Measurements from ENCODE around the gene PAK1. TPM values are rescaled to one million over a fixed set of nuclear protein-coding genes. Genes with fewer than 3 reads are reported as not detected.

Gene PAK1
- total RNA-seq, 1 experiment from 2014 or later: 80.0 TPM

DNA sequence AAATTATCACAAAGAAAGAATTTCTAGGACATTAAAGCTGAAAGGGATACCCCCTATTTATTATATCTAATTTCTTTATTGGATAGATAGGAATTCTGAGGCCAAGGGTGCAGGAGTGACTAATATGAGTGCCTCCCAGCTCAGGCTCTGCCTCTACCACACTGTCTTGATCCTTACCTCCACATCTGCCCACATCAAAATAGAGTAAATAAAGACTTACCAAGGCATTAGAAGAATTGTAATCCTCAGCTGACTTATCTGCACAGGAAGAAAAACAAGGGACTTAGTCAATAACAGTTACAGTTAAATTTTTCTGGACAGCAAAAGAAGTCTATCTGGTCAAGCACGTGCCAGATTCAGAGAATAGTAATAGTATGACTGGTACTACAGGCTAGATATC, 99.8 kb downstream of the PAK1 start:
- TF ChIP-seq, protein P1, sequence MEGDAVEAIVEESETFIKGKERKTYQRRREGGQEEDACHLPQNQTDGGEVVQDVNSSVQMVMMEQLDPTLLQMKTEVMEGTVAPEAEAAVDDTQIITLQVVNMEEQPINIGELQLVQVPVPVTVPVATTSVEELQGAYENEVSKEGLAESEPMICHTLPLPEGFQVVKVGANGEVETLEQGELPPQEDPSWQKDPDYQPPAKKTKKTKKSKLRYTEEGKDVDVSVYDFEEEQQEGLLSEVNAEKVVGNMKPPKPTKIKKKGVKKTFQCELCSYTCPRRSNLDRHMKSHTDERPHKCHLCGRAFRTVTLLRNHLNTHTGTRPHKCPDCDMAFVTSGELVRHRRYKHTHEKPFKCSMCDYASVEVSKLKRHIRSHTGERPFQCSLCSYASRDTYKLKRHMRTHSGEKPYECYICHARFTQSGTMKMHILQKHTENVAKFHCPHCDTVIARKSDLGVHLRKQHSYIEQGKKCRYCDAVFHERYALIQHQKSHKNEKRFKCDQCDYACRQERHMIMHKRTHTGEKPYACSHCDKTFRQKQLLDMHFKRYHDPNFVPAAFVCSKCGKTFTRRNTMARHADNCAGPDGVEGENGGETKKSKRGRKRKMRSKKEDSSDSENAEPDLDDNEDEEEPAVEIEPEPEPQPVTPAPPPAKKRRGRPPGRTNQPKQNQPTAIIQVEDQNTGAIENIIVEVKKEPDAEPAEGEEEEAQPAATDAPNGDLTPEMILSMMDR (conservative IDR thresholded peaks at IDR 0.05): no peak
- TF ChIP-seq EZH2 (IDR thresholded peaks at IDR 0.05; ENCODE audit: low read depth): no peak
- Histone ChIP-seq H3K36me3 (ENCODE audit: low read depth) (no peaks in the 10 kb centered on the region), H3K27ac (no peak overlapping the region), H4K20me1 (ENCODE audit: insufficient read depth) (no peaks in the 10 kb centered on the region), H3F3A (ENCODE audit: insufficient read depth, low read depth) (no peaks in the 10 kb centered on the region; the same call in 1 of the 2 replicates), H3K9me2 (ENCODE audit: insufficient read depth) (no peaks in the 10 kb centered on the region), H3K79me2 (ENCODE audit: low read depth) (no peaks in the 10 kb centered on the region), H3K4me1 (replicated peaks; ENCODE audit: insufficient read depth) (peaks cover 12% of the 10 kb centered on the region; the same call in 1 of the 2 replicates), H3K27me3 (ENCODE audit: insufficient read depth, low read depth) (no peaks in the 10 kb centered on the region), H2AFZ (no peak overlapping the region), H3K9me3 (ENCODE audit: insufficient read depth, low read depth) (no peaks in the 10 kb centered on the region), H3K4me2 (no peak overlapping the region), H3K4me3 (no peak overlapping the region)
- DNase-seq: no peak
- intact Hi-C loops (cut with micrococcal nuclease; ENCODE audit: unreplicated experiment): no loop called here
- CTCF ChIA-PET: no interaction called here
- POLR2A ChIA-PET (ENCODE audit: unreplicated experiment): no interaction called here
- BruUV-seq (replicated peaks): no TSS peak

DNA sequence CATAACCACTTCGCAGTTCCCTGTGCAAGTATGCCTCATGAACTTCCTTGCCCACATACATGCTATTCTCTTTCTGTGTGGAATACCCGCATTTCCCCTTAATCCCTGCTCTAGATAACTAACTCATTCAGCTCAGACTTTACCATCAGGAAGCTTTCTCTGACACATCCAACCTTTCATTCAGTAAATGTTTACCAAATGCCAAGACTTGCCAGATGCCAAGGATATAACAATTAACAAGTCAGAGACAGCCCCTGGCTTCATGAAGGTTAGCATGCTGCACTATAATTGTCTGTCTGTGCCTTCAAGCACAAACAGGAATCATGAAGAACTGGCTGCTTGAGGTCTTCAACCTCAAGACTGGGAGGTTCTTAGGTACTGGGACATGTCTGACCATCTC, 101.2 kb downstream of the PAK1 start:
- TF ChIP-seq, protein P1 (conservative IDR thresholded peaks at IDR 0.05): no peak
- TF ChIP-seq EZH2 (IDR thresholded peaks at IDR 0.05; ENCODE audit: low read depth): no peak
- H2AFZ ChIP-seq: no peak overlapping the region
- POLR2A ChIA-PET (ENCODE audit: unreplicated experiment): interaction anchor here (0.6 kb wide), 1 partner anchor 502 kb away, joined by 11 read pairs; no protein-coding TSS in a partner anchor
- H3K4me3 ChIP-seq: no peak overlapping the region
- H3K27ac ChIP-seq: no peak overlapping the region
- no peaks in the 10 kb centered on the region; the same call in 1 of the 2 replicates for H3F3A ChIP-seq (ENCODE audit: insufficient read depth, low read depth)
- no peaks in the 10 kb centered on the region for H4K20me1 ChIP-seq (ENCODE audit: insufficient read depth)
- no peak overlapping the region for H3K4me2 ChIP-seq
- intact Hi-C loops (cut with micrococcal nuclease; ENCODE audit: unreplicated experiment): no loop called here
- H3K27me3 ChIP-seq (ENCODE audit: insufficient read depth, low read depth): no peaks in the 10 kb centered on the region
- no peaks in the 10 kb centered on the region for H3K9me2 ChIP-seq (ENCODE audit: insufficient read depth)
- H3K79me2 ChIP-seq (ENCODE audit: low read depth): no peaks in the 10 kb centered on the region
- no peaks in the 10 kb centered on the region for H3K36me3 ChIP-seq (ENCODE audit: low read depth)
- CTCF ChIA-PET: no interaction called here
- no TSS peak for BruUV-seq (replicated peaks)
- no peaks in the 10 kb centered on the region for H3K9me3 ChIP-seq (ENCODE audit: insufficient read depth, low read depth)
- no peak for DNase-seq
- peaks cover 12% of the 10 kb centered on the region; the same call in 1 of the 2 replicates for H3K4me1 ChIP-seq (replicated peaks; ENCODE audit: insufficient read depth)

DNA sequence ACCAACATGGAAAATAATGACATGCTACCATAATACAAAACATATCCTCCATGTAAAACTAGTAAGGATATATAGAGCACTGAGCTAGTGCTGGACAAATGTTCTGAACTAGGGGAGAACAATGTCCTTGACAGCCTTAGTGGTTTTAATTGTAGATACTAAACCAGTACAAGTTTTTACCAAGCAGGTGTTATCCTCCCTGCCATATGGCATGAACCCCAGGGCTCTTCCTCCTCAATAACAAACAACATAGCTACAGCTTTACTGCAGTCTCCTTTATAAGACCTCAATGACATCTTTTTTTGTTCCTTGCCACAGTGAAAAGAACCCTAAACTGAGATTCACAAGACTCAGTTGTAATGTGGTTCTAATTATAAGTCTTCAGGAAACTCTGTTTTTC, 102.2 kb downstream of the PAK1 start:
- Histone ChIP-seq H3K4me2 (no peak overlapping the region), H3K27me3 (ENCODE audit: insufficient read depth, low read depth) (no peaks in the 10 kb centered on the region), H4K20me1 (ENCODE audit: insufficient read depth) (no peaks in the 10 kb centered on the region), H3K9me3 (ENCODE audit: insufficient read depth, low read depth) (0 out of 2 replicates have a peak, but pooled peaks cover 1% of the 10 kb centered on the region), H3K4me1 (replicated peaks; ENCODE audit: insufficient read depth) (peaks cover 12% of the 10 kb centered on the region; the same call in 1 of the 2 replicates), H2AFZ (no peak overlapping the region), H3K79me2 (ENCODE audit: low read depth) (no peaks in the 10 kb centered on the region), H3K27ac (no peak overlapping the region), H3K4me3 (no peak overlapping the region), H3K9me2 (ENCODE audit: insufficient read depth) (no peaks in the 10 kb centered on the region; the same call in 1 of the 2 replicates), H3F3A (ENCODE audit: insufficient read depth, low read depth) (peaks cover 3% of the 10 kb centered on the region; the same call in 1 of the 2 replicates), H3K36me3 (ENCODE audit: low read depth) (no peaks in the 10 kb centered on the region)
- intact Hi-C loops (cut with micrococcal nuclease; ENCODE audit: unreplicated experiment): no loop called here
- POLR2A ChIA-PET (ENCODE audit: unreplicated experiment): no interaction called here
- BruUV-seq (replicated peaks): no TSS peak
- CTCF ChIA-PET: no interaction called here
- no peak for DNase-seq
- TF ChIP-seq EZH2 (IDR thresholded peaks at IDR 0.05; ENCODE audit: low read depth): no peak
- TF ChIP-seq, protein P1 (conservative IDR thresholded peaks at IDR 0.05): no peak
